ENCODE data around the gene NOTCH4. TPM values are rescaled to one million over a fixed set of nuclear protein-coding genes. Genes with fewer than 3 reads are reported as not detected.

The NOTCH4 gene
- total and polyA plus RNA-seq, 9 of the 15 experiments (the other 6 are each of a cell fraction or from before 2014, with no cell fraction given): 0.24 to 4.3 (median 1.7) TPM

GRCh38 chr6:32175322-32175710 lies 48.6 kb downstream of the NOTCH4 start:
- BruUV-seq (replicated peaks): TSS peak; percentile 71
- intact Hi-C loops (cut with micrococcal nuclease): loop anchor here (10.0 kb wide), 2 partner anchors 351 to 511 kb away; partner anchors contain the start of genes C6orf47, CSNK2B, GPANK1 and HSPA1B
- H2AFZ ChIP-seq (ENCODE audit: low read depth, low read length): peak overlapping the region; percentile 45; the same call in 1 of the 2 replicates
- TF ChIP-seq, protein P1, sequence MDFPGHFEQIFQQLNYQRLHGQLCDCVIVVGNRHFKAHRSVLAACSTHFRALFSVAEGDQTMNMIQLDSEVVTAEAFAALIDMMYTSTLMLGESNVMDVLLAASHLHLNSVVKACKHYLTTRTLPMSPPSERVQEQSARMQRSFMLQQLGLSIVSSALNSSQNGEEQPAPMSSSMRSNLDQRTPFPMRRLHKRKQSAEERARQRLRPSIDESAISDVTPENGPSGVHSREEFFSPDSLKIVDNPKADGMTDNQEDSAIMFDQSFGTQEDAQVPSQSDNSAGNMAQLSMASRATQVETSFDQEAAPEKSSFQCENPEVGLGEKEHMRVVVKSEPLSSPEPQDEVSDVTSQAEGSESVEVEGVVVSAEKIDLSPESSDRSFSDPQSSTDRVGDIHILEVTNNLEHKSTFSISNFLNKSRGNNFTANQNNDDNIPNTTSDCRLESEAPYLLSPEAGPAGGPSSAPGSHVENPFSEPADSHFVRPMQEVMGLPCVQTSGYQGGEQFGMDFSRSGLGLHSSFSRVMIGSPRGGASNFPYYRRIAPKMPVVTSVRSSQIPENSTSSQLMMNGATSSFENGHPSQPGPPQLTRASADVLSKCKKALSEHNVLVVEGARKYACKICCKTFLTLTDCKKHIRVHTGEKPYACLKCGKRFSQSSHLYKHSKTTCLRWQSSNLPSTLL (IDR thresholded peaks at IDR 0.05): 0 out of 2 replicates have a peak, but pooled peaks have one; percentile 54
- no peak for TF ChIP-seq ZNF143 (CRISPR knock-in tag; IDR thresholded peaks at IDR 0.05)
- peak; percentile 13 for TF ChIP-seq PCBP2 (IDR thresholded peaks at IDR 0.05; ENCODE audit: low read depth, low read length, poor library complexity, severe bottlenecking)
- TF ChIP-seq ELF1 (tag; IDR thresholded peaks at IDR 0.05): 0 out of 2 replicates have a peak, but pooled peaks have one; percentile 5
- no peak for TF ChIP-seq ZNF707 (CRISPR knock-in tag; conservative IDR thresholded peaks at IDR 0.05)
- peak in 1 of 2 experiments; percentile 57; a peak in 1 of 4 replicates for TF ChIP-seq HDAC1 (IDR thresholded peaks at IDR 0.05)
- 0 out of 2 replicates have a peak, but pooled peaks have one; percentile 36 for TF ChIP-seq MIER1 (IDR thresholded peaks at IDR 0.05; ENCODE audit: low read depth)
- TF ChIP-seq HLTF (IDR thresholded peaks at IDR 0.05): peak; percentile 20; the same call in 1 of the 2 replicates
- TF ChIP-seq ZNF175 (CRISPR knock-in tag; IDR thresholded peaks at IDR 0.05; ENCODE audit: low read depth): no peak
- TF ChIP-seq BDP1 (IDR thresholded peaks at IDR 0.05; ENCODE audit: insufficient read depth, insufficient read length): no peak
- TF ChIP-seq, protein P2, sequence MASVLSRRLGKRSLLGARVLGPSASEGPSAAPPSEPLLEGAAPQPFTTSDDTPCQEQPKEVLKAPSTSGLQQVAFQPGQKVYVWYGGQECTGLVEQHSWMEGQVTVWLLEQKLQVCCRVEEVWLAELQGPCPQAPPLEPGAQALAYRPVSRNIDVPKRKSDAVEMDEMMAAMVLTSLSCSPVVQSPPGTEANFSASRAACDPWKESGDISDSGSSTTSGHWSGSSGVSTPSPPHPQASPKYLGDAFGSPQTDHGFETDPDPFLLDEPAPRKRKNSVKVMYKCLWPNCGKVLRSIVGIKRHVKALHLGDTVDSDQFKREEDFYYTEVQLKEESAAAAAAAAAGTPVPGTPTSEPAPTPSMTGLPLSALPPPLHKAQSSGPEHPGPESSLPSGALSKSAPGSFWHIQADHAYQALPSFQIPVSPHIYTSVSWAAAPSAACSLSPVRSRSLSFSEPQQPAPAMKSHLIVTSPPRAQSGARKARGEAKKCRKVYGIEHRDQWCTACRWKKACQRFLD (CRISPR knock-in tag; IDR thresholded peaks at IDR 0.05): 0 out of 2 replicates have a peak, but pooled peaks have one; percentile 13
- TF ChIP-seq NR2C1 (IDR thresholded peaks at IDR 0.05): peak; percentile 91
- peak; percentile 91 for TF ChIP-seq NR2C1 (tag; IDR thresholded peaks at IDR 0.05)
- peak; percentile 55; the same call in 1 of the 2 replicates for TF ChIP-seq ZBTB1 (CRISPR knock-in tag; IDR thresholded peaks at IDR 0.05; ENCODE audit: borderline replicate concordance, low read depth)
- TF ChIP-seq SMARCE1 (IDR thresholded peaks at IDR 0.05): peak; percentile 48
- peak; percentile 50 for TF ChIP-seq ZNF263 (CRISPR knock-in tag; IDR thresholded peaks at IDR 0.05; ENCODE audit: borderline replicate concordance)
- no peak for TF ChIP-seq MEF2D (tag; conservative IDR thresholded peaks at IDR 0.05; ENCODE audit: low read depth)
- TF ChIP-seq TAF9B (IDR thresholded peaks at IDR 0.05; ENCODE audit: partially characterized antibody): no peak
- TF ChIP-seq SIN3A (IDR thresholded peaks at IDR 0.05; ENCODE audit: borderline replicate concordance in 2 of 2, control insufficient read depth in 1 of 2, low read depth in 2 of 2, low read length in 2 of 2): peak in 1 of 2 experiments; percentile 43; a peak in 1 of 4 replicates
- TF ChIP-seq NR2C2 (CRISPR knock-in tag; IDR thresholded peaks at IDR 0.05): peak; percentile 46; the same call in 1 of the 2 replicates
- peak; percentile 95 for TF ChIP-seq NR2C2 (tag; IDR thresholded peaks at IDR 0.05)

More at GRCh38 chr6:32175322-32175710, 48.6 kb downstream of the NOTCH4 start:
- ATAC-seq (no peak), FAIRE-seq (no peak), DNase-seq (ENCODE audit: extremely low read depth in 1 of 4, low spot score in 3 of 4) (peak in 1 of 4 experiments; percentile 24)
- ChIA-PET CTCF (ENCODE audit: low intra/inter-chr PET ratio) (interaction anchor here (0.9 kb wide), 1 partner anchor 20 kb away, joined by 3 read pairs; no protein-coding TSS in a partner anchor), POLR2A (no interaction called here)
- Histone ChIP-seq H3K79me2 (ENCODE audit: control insufficient read depth, insufficient read depth, low read length) (peaks cover 63% of the 10 kb centered on the region), H3K27me3 (ENCODE audit: control insufficient read depth in 2 of 2, insufficient read depth in 2 of 2, low read length in 2 of 2) (no peaks in the 10 kb centered on the region), H3K36me3 (ENCODE audit: control insufficient read depth, insufficient read depth, low read length) (peaks cover 35% of the 10 kb centered on the region; the same call in 2 of the 3 replicates), H3K4me3 (peak overlapping the region; percentile 88), H3K9me3 (replicated peaks; ENCODE audit: control insufficient read depth, insufficient read depth, low read depth, low read length) (no peaks in the 10 kb centered on the region), H3K4me1 (replicated peaks in 1 of 2; ENCODE audit: control insufficient read depth in 2 of 2, insufficient read depth in 2 of 2, low read length in 2 of 2) (peaks cover 21 to 45% of the 10 kb centered on the region in 2 experiments), H3K9ac (ENCODE audit: insufficient read depth in 1 of 2, low read depth in 2 of 2, low read length in 2 of 2) (peak overlapping the region; percentile 81 to 95), H3K4me2 (ENCODE audit: insufficient read depth, low read length) (peak overlapping the region; percentile 88), H4K20me1 (replicated peaks; ENCODE audit: control insufficient read depth, insufficient read depth, low read length) (no peaks in the 10 kb centered on the region), H3K27ac (ENCODE audit: extremely low read depth, low read depth, low read length) (peak overlapping the region; percentile 68), H3K9me1 (ENCODE audit: control insufficient read depth, insufficient read depth, low read length) (no peaks in the 10 kb centered on the region)
- 0% methylated on average over 2 of the region's 2 CpGs for WGBS (ENCODE audit: insufficient coverage, low coverage, missing lambda C conversion rate)
- in situ Hi-C loops (cut with MboI): no loop called here

Measured in K562 (cell line).